ENCODE results near the gene CRB3. TPM values are rescaled to one million over a fixed set of nuclear protein-coding genes. Genes with fewer than 3 reads are reported as not detected.

CRB3 gene
- total RNA-seq, 1 experiment from 2014 or later = 13.6 TPM

DNA sequence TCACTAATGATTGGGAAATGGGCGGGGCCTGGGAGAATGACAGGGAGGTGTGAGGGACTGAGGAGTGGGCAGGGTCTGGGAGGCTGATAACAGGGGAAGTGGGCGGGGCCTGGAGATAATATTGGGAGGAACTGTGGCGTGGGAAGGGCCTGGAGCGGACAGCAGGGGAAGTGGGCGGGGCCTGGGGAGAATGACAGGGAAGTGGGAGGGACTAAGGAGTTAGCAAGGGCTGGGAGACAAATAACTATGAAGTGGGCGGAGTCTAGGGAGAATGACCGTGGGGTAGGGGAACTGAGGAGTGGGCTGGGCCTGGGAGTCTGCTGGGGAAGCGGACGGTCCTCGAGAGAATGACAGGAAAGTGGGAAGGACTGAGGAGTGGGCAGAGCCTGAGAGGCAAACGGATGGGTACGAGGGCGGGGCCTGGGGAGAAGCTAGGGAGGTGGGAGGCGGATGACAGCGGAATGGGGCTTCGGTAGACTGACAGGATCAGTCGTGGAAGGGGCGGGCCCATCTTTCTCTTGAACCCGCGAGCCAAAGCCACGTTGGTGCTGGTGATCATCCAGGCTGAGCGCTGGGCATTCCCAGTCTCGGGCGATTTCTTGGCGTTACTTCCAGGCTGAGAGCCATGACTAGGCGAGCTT is 52.1 kb downstream of the CRB3 start:
- ChIA-PET CTCF (interaction anchor here (0.6 to 7.4 kb wide), 21 partner anchors 8 to 454 kb away, joined by 3 to 80 read pairs (median 3); no protein-coding TSS in a partner anchor), POLR2A (interaction anchor here (0.7 to 2.5 kb wide), 15 partner anchors 15 to 1649 kb away, joined by 3 to 25 read pairs (median 3); partner anchors contain the start of genes ALKBH7 and TNFSF9)
- no peak for TF ChIP-seq CTCF (IDR thresholded peaks at IDR 0.05; ENCODE audit: unreplicated experiment)
- no TSS peak for BruUV-seq (replicated peaks)
- H3K9me3 Mint-ChIP-seq (ENCODE audit: unreplicated experiment) = no peaks in the 10 kb centered on the region
- H3K27me3 Mint-ChIP-seq (ENCODE audit: insufficient read depth, unreplicated experiment) = no peaks in the 10 kb centered on the region
- no peaks in the 10 kb centered on the region for H3K36me3 Mint-ChIP-seq (ENCODE audit: insufficient read depth, unreplicated experiment)
- intact Hi-C loops (cut with micrococcal nuclease) = loop anchor here (1.0 to 5.0 kb wide), 3 partner anchors 46 to 220 kb away; no protein-coding TSS in a partner anchor
- peaks cover 17% of the 10 kb centered on the region for H3K4me1 Mint-ChIP-seq (ENCODE audit: insufficient read depth, unreplicated experiment)
- H3K27ac Mint-ChIP-seq (ENCODE audit: low read depth, unreplicated experiment) = peak overlapping the region; percentile 67
- peak overlapping the region; percentile 83 for H3K4me3 Mint-ChIP-seq (ENCODE audit: unreplicated experiment)
- peak; percentile 95 for DNase-seq (ENCODE audit: unreplicated experiment)

Small RNA genes within 50 kb of the gene (microRNA-seq; reads per million reads assigned to microRNA genes)
- 114 reads per million, percentile 73 among the genes with 10 or more reads in this experiment for gene MIR3940

Other genes with a start within 250 kb of the CRB3 start
- 53.9 and 59.0 TPM in 2 replicates for gene MLLT1, start 184.3 kb upstream of the CRB3 start, total RNA-seq (2022)
- not detected in 2 replicates for gene ACER1, start 130.7 kb upstream of the CRB3 start, total RNA-seq (2022)
- 132 and 142 TPM in 2 replicates for gene CLPP, start 102.7 kb upstream of the CRB3 start, total RNA-seq (2022)
- 49.9 and 51.5 TPM in 2 replicates for gene ALKBH7, start 91.5 kb upstream of the CRB3 start, total RNA-seq (2022)
- gene PSPN, start 88.3 kb upstream of the CRB3 start, total RNA-seq (2022) = 1.1 and 1.9 TPM in 2 replicates
- gene GTF2F1, start 71.1 kb upstream of the CRB3 start, total RNA-seq (2022) = 65.6 and 84.8 TPM in 2 replicates
- gene KHSRP, start 39.5 kb upstream of the CRB3 start, total RNA-seq (2022) = 269 and 278 TPM in 2 replicates
- gene SLC25A41, start 30.5 kb upstream of the CRB3 start, total RNA-seq (2022) = not detected in 2 replicates
- 14.5 and 21.3 TPM in 2 replicates for gene SLC25A23, start 4.5 kb upstream of the CRB3 start, total RNA-seq (2022)
- gene DENND1C, start 17.5 kb downstream of the CRB3 start, total RNA-seq (2022) = not detected in 2 replicates
- not detected in 2 replicates for gene TUBB4A, start 38.0 kb downstream of the CRB3 start, total RNA-seq (2022)
- 6.2 and 6.9 TPM in 2 replicates for gene TNFSF9, start 66.8 kb downstream of the CRB3 start, total RNA-seq (2022)
- 13.4 and 14.7 TPM in 2 replicates for gene CD70, start 126.9 kb downstream of the CRB3 start, total RNA-seq (2022)
- gene TNFSF14, start 205.9 kb downstream of the CRB3 start, total RNA-seq (2022) = 12.1 and 12.2 TPM in 2 replicates

All from MCF 10A (cell line).